Measurements from ENCODE around the gene MBD3L1. TPM values are rescaled to one million over a fixed set of nuclear protein-coding genes. Genes with fewer than 3 reads are reported as not detected.

The MBD3L1 gene
- not detected in 2 replicates for total RNA-seq

DNA sequence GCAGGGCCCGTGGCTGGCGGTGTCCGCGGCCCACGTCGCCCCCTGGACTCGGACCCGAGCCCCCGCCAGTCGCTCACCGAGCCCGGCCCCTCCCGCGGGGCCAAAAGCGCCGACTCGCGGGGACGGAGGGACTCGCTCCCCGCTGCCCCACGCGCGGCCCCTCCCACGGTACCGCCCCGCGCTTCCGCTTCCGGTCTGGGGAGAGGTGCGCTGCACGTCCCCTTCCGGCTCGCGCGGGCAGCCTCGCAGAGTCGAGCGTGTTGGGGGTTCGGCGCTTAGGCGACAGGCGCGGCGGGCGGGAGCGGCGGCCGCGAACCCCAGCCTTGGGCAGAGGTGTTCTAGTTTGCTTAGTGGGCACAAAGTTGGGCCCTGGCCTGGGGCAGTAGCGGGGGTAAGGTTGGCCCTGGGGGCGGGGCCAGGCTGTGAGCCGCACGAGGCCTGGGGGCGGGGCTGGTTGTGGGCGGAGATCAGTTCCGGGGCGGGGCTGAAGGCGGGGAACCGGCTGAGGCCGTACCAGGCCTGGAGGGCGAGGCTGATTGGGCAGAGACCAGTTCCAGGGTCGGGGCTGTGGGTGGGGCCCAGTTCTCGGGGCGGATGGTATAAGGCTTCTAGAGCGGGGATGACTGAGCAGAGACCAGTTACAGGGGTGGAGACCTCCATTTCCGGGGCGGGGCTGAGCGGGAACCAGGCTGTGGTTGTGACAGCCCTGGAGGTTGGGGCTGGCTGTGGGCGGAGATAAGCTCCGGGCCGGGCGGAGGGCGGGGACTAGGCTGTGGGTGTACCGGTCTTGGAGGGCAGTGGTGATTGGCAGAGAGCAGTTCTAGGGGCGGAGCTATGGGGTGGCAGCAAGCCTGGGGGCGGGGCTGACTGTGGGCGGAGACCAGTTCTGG is at the start of gene MBD3L1, which contains the start of gene ZNF558:
MBD3L1 (plus strand) TSS at position 246 of the 890 bp plus-strand sequence. CDS start 10,302 bp downstream, outside the sequence.
ZNF558 (minus strand) TSS at position 173 of the 890 bp plus-strand sequence. CDS start 9,645 bp downstream, outside the sequence.
- DNase-seq: peak; percentile 55

DNA sequence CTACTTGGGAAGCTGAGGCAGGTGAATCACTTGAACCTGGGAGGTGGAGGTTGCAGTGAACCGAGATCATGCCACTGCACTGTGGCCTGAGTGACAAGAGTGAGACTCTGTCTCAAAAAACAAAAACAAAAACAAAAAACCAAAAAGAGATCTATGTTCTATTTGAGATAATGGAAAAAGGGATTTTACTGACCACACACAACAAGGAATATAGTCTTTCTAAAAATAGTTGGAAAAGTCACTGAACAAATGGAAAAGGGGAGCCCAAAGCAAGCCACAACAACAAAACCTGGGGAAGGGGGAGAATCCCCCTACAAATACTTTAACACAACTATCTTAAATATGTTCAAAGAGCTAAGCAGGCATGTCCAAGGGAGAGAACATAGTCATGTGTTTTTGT is 37.4 kb upstream of the MBD3L1 start:
- DNase-seq: no peak

- DNase-seq: no peak
Measured at GRCh38 chr19:8806661-8807060, 25.5 kb upstream of the MBD3L1 start.

DNA sequence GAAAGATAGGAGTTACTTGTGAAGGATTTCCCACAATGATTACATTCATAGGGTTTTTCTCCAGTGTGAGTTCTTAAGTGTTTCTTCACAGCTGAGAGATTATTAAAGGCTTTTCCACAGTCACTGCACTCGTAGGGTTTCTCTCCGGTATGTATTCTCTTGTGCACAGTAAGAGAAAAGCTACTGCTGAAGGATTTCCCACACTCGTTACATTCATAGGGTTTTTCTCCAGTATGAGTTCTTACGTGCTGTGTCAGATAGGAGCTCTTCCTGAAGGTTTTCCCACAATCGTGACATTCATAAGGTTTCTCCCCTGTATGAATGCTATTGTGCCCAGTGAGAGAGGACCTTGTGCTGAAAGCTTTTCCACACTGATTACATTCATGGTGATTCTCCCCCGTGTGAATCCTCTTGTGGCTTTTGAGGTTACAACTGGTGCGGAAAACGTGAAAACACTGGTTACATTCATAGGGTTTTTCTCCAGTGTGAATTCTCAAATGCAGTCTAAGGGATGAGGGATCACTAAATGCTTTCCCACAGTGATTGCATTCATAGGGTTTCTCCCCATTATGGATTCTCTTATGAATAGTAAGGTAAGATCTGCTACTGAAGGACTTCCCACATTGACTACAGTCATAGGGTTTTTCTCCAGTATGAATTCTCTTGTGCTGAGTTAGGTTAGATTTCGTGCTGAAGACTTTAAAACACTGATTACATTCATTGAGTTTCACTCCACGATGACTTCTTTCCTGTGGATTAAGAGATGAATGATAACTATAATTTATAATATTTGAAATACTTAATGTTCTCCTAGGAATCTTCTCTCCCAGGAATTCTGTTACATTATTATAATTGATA is 20.6 kb upstream of the MBD3L1 start:
- no peak for DNase-seq

DNA sequence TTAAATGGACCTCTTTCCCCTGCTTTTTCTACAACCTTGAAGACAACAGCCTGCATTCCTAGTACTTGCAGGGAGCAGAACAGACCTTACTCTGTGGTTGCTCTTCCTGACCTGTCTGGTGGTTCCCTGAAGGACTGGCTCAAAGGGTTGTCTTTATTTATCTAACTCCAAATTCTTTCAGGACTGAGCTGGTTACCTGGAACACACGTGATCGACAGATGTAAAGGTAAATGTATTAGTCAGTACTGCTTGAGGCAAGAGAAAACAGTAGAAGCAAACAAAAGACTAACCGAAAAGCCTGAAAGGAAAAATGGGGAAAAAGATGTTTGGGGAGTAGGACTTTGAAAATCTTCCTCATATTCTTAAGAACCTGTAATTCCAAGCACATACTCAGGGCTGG is 18.0 kb upstream of the MBD3L1 start:
- no peak for DNase-seq

- DNase-seq: no peak
Measured at GRCh38 chr19:8815780-8816179, 16.4 kb upstream of the MBD3L1 start.

DNA sequence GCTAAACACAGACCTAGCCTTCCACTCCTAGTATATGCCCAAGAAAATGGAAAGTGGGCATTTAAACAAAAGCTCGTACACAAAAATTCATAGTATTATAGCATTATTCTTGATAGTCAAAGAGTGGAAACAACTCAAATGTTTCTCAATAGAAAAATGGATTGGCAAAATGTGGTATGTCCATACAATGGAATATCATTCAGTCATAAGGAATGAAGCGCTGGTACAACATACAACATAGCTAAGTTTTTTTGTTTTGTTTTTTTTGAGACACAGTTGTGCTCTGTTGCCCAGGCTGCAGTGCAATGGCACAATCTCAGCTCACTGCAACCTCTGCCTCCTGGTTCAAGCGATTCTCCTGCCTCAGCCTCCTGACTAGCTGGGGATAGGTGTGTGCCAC is 11.9 kb upstream of the MBD3L1 start:
- no peak for DNase-seq

DNA sequence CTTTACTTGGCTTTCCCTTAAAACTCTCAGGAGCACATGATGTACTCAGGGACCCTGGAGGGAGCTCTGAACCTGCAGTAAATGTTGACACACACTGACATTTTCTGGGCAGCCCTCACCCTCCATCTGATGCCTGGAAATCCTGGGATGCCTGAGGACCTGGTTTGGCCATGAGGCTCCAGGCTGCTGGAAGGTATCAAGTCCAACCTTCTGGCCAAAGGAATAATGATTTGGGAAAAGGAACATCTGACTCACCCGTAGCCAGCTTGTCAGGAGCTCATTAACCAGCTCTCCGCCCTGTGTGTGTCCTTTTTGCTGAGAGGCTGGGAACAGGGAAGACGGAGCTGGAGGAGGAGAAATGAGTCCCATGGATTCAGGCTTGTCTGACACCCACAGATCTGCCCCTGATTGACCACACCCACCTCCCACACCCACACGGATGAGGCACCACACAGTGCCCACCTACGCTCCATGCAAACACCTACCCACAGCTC is 10.4 kb upstream of the MBD3L1 start:
- no peak for DNase-seq

GRCh38 chr19:8826371-8826770 is 5.8 kb upstream of the MBD3L1 start:
- no peak for DNase-seq

- DNase-seq: no peak
Measured at GRCh38 chr19:8827277-8827676, 4.9 kb upstream of the MBD3L1 start.

- DNase-seq: no peak
Measured at GRCh38 chr19:8831373-8831772, 804 bp upstream of the MBD3L1 start.

DNA sequence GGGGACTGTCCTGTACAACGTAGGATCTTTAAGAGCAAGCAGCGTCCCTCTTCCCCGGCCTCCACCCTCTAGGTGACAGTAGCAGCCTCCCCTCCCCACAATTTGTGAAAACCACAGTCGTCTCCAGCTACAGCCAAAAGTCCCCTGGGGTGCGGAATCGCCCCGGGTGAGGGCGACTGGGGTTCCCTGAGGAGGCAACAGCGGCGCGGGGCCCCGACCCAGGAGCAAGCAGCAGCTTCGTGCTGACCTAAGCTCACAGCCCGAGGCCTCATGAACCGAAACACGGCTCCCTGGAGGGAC is 395 bp upstream of the MBD3L1 start:
- DNase-seq: no peak

- no peak for DNase-seq
Measured at GRCh38 chr19:8835446-8835845, 3.3 kb downstream of the MBD3L1 start.

DNA sequence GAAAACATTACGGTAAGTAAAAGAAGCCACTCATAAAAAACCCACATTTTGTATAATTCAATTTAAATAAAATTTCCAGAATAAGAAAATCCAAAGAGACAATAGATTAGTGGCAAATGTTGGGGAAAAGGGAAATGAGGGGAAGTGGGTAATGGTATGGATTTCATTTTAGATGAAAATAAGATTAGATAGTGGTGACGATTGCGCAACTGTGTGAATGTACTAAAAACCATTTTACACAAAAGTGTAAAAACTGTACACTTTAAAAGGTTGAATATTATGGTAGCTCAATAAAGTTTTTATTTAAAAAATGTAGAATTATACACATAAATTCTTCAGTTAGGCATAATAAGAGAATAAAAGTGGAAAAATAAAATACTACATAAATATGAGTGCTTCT is 3.7 kb downstream of the MBD3L1 start:
- no peak for DNase-seq

DNA sequence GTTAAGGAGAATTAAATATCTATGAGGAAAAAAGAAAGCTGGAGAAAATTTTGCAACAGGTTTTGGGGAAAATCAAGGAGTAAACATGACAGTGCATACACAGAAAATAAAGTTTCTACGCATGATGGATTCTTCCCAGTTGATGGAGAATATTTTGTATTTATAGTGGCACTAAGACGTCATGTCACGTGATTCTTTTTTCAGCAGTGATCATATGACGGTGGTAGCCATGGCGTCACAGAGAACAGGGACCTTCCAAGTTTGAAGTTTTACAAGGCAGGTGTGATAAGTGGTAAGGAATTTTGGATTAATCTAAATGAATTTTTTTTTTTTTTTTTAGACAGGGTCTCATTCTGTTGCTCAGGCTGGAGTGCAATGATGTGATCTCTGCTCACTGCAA is 8.5 kb downstream of the MBD3L1 start:
- DNase-seq: no peak

DNA sequence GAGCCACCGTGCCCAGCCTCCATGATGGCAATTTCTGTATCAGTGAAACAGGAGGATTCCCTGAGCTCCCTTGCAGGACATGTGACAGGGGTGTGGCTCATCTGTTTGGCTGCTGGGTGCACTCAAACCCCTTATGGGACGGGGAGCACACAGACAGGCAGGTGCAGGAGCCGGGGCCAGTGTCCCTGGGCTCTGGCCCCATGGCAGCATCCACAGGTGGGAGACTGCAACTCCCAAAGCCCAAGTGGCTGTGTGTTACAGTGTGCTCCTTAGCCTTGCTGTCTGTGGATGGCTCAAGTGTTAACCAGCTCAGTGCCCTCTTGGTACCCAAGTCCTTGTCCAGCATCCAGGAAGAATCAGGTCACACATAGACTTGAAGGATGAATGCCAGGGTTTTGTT is 14.6 kb downstream of the MBD3L1 start:
- DNase-seq: no peak

DNA sequence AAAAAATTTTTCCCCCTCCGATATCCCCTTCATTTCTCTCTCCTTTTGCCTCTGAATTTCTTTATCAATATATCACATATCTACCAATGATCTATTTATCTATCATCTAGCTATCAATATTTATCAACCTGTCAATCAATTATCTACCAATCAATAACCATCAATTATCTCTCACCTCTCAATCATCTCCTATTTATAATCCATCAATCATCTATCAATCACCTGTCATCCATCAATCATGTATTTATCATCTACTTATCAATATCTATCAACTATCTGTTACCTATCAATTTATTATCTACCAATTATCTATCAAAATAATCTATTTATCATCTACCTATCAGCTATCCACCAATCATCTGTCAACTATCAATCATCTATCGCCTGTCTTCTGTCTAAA is 17.1 kb downstream of the MBD3L1 start:
- DNase-seq: no peak

- no peak for DNase-seq
Measured at GRCh38 chr19:8850488-8850887, 18.3 kb downstream of the MBD3L1 start.

DNA sequence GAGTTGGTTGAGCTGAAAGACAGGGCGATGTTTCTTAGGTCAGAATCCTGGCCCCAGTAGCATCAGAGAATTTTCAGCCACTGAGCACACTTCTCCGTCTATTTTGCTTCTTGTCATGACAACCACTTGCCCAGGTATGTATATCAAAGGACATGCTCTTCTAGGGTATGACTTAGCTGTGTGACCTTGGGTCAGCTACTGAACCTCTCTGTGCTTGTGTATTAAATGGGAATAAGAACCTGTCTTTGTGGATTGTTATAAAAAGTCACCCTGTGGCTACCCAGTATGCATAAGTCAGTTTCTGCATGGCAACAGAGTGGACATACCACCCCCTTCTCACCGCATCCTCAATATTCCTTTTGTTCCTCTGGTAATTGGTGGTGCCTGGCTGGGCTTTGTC is 26.1 kb downstream of the MBD3L1 start:
- no peak for DNase-seq

- no peak for DNase-seq
Measured at GRCh38 chr19:8866344-8866743, 34.2 kb downstream of the MBD3L1 start.

DNA sequence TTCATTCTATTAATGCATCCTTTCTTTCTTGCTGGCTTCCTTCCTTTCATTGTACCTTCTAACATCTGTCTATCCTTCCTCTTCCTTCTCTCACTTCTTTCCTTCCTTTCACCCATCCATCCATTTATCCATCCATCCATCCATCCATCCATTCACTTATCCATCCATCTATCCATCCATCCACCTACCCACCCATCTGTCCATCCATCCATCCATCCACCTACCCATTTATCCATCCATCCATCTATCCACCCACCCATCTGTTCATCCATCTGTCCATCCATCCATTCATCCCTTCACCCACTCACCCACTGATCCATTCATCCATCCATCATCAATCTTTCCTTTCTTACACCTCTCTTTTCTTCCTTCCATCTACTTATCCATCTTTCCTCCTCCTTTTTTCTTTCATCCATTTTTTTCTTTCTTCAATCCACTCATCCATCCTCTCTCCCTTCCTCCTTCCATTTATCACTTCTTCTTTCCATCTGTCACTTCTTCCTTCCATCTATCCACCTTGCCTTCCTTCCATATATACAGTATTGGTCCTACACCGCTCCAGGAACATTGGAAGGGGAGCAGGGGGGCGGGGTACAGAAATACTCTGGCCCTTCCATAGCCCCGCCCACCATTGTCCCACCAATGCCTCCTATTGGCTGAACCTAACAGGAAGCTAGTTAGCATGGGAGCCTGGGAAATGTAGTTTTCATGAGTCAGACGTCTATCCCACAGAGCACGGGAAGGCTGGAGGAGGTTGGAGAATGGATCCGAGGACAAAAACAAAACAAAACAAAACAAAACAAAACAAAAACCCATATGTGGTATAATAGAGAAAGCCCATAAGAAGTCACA is 45.9 kb downstream of the MBD3L1 start:
- no peak for DNase-seq

DNA sequence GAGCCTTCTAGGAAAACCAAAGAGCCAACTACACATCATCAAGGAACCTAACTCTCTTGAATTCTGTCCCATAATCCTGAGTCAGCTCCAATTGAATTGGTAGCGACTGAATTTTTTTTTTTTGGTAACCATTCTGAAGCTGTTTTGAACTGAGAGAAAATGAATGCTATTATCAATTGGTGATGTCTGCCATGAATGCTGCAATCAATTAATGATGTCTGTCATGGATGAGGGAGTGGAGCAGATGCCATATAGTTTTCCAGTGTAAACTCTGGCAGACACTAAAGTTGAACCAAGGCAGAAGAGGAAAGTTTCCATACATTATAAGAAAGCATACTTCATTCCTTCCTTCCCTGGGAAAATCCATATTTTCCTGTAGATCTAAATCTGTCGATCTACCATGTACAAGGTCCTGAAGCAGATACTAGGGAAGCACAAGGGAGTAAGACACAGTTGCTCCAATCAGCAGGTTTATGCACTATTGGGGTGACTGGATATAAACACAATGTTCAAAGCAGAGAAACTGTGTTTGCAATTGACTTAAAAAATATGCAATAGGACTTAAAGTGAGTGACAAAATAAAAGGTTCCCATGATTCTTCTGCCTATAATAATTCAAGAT is 48.8 kb downstream of the MBD3L1 start:
- DNase-seq: no peak

Data from dermis blood vessel endothelial cell (primary cell).